SK-N-SH (cell line): ENCODE measurements around the gene MBNL1. TPM values are rescaled to one million over a fixed set of nuclear protein-coding genes. Genes with fewer than 3 reads are reported as not detected.

Source experiments
- CTCF ChIA-PET: fragments of 300-600, 350-600 bp; formaldehyde crosslinking; extraction: SDS; loops from one replicate; lab custom pipeline; 2021; lab: Yijun Ruan, JAX
- POLR2A ChIA-PET: fragments of 350-600 bp; sonication (Branson Sonifier 250); formaldehyde crosslinking; extraction: SDS; loops from one replicate; lab custom pipeline; 2020; ENCODE audit warnings: antibody characterized with exemption, inconsistent platforms; lab: Yijun Ruan, JAX
- DNase-seq: peaks from one replicate; pipeline ENCODE4 v3.0.0; 2012
- H2AFZ ChIP-seq: fragments of 200-600 bp; sonication (generic); 2 replicates; pipeline ENCODE4 v1.8.1; 2016; ENCODE audit warnings: antibody characterized with exemption, mild to moderate bottlenecking, low read depth
- H3F3A ChIP-seq: fragments of 200-600 bp; sonication (generic); replicated peaks from 2 replicates; pipeline ENCODE3; 2016; ENCODE audit warnings: antibody characterized with exemption, mild to moderate bottlenecking; ENCODE audit not compliant: insufficient read depth
- H3K27ac ChIP-seq, 2 experiments: fragments of 200-500 bp in 1 of 2; fragments of 200-600 bp in 1 of 2; sonication (Bioruptor generic) in 1 of 2; sonication (generic), shearing (Covaris generic) in 1 of 2; 2 replicates each; pipeline versions ENCODE4 v1.5.1 to v1.6.1; 2014 to 2016; ENCODE audit warnings: low read depth in 2 of 2, inconsistent platforms in 1 of 2, low read length in 1 of 2, mild to moderate bottlenecking in 1 of 2, mixed read lengths in 1 of 2
- H3K27me3 ChIP-seq: fragments of 200-600 bp; sonication (generic), shearing (Covaris generic); 2 replicates; pipeline ENCODE4 v1.6.1; 2016; ENCODE audit warnings: mixed run types; ENCODE audit not compliant: insufficient read depth
- H3K36me3 ChIP-seq, 2 experiments: fragments of 200-500 bp in 1 of 2; fragments of 200-600 bp in 1 of 2; sonication (Bioruptor generic) in 1 of 2; sonication (generic) in 1 of 2; replicated peaks in 1 of 2; 2 replicates each; pipeline versions ENCODE3 to v1.5.1; 2014 to 2016; ENCODE audit warnings: low read length in 1 of 2, mild to moderate bottlenecking in 1 of 2; ENCODE audit not compliant: insufficient read depth in 2 of 2, control insufficient read depth in 1 of 2
- H3K4me1 ChIP-seq, 2 experiments: fragments of 200-500 bp in 1 of 2; fragments of 200-600 bp in 1 of 2; sonication (Bioruptor generic) in 1 of 2; sonication (generic), shearing (Covaris generic) in 1 of 2; 2 replicates each; pipeline versions ENCODE4 v1.5.1 to v1.6.1; 2014 to 2016; ENCODE audit warnings: low read depth in 1 of 2, low read length in 1 of 2, mixed run types in 1 of 2; ENCODE audit not compliant: insufficient read depth in 2 of 2, control insufficient read depth in 1 of 2
- H3K4me2 ChIP-seq: fragments of 200-600 bp; sonication (generic), shearing (Covaris generic); 2 replicates; pipeline ENCODE4 v1.6.1; 2017; ENCODE audit warnings: mixed run types
- H3K4me3 ChIP-seq, 2 experiments: fragments of 200-500 bp in 1 of 2; fragments of 200-600 bp in 1 of 2; sonication (Bioruptor generic) in 1 of 2; sonication (generic), shearing (Covaris generic) in 1 of 2; 2 replicates each; pipeline versions ENCODE4 v1.5.1 to v1.8.1; 2014 to 2016; ENCODE audit warnings: low read depth in 2 of 2, inconsistent platforms in 1 of 2, low read length in 1 of 2, mild to moderate bottlenecking in 1 of 2, mixed read lengths in 1 of 2, moderate library complexity in 1 of 2
- H3K79me2 ChIP-seq: fragments of 200-600 bp; sonication (generic); 2 replicates; pipeline ENCODE4 v1.8.1; 2017; ENCODE audit warnings: mild to moderate bottlenecking; ENCODE audit not compliant: insufficient read depth
- H3K9ac ChIP-seq: fragments of 200-600 bp; sonication (generic); 2 replicates; pipeline ENCODE4 v1.6.1; 2017; ENCODE audit warnings: mixed run types
- H3K9me2 ChIP-seq: fragments of 200-600 bp; sonication (generic); 2 replicates; pipeline ENCODE4 v1.6.1; 2017; ENCODE audit warnings: mixed run types
- H3K9me3 ChIP-seq: fragments of 200-600 bp; sonication (generic); 2 replicates; pipeline ENCODE4 v1.6.1; 2017; ENCODE audit warnings: mixed run types, mild to moderate bottlenecking, moderate library complexity
- H4K20me1 ChIP-seq: fragments of 200-600 bp; sonication (generic); 2 replicates; pipeline ENCODE4 v1.6.1; 2017; ENCODE audit warnings: mild to moderate bottlenecking, mixed run types; ENCODE audit not compliant: insufficient read depth
- ELF1 ChIP-seq: IDR thresholded peaks from 2 replicates; pipeline ENCODE4 v1.4.0; 2012
- EZH2phosphoT487 ChIP-seq: fragments of 200-600 bp; sonication (generic); IDR thresholded peaks from 2 replicates; pipeline ENCODE4 v1.6.1; 2017; ENCODE audit warnings: low read depth, mixed run types, mild to moderate bottlenecking, antibody characterized with exemption, moderate library complexity, borderline replicate concordance
- FOXM1 ChIP-seq: IDR thresholded peaks from 2 replicates; pipeline ENCODE4 v1.4.0; 2012; ENCODE audit warnings: low read depth, mild to moderate bottlenecking
- MEF2A ChIP-seq: IDR thresholded peaks from 2 replicates; pipeline ENCODE4 v1.4.0; 2012; ENCODE audit warnings: low read depth, borderline replicate concordance
- NRF1 ChIP-seq: IDR thresholded peaks from 2 replicates; pipeline ENCODE4 v1.6.1; 2012; ENCODE audit warnings: low read depth, mild to moderate bottlenecking, low read length
- RAD21 ChIP-seq: IDR thresholded peaks from 2 replicates; pipeline ENCODE4 v1.6.1; 2012; ENCODE audit warnings: mild to moderate bottlenecking, low read length
- RXRA ChIP-seq: IDR thresholded peaks from 2 replicates; pipeline ENCODE4 v1.4.0; 2012; ENCODE audit warnings: low read depth, mild to moderate bottlenecking, borderline replicate concordance
- SIN3A ChIP-seq: IDR thresholded peaks from 2 replicates; pipeline ENCODE4 v1.6.1; 2012; ENCODE audit warnings: low read depth, mild to moderate bottlenecking, low read length, moderate library complexity, borderline replicate concordance
- SMC3 ChIP-seq: IDR thresholded peaks from 2 replicates; pipeline ENCODE4 v1.6.1; 2012; ENCODE audit warnings: low read depth, low read length, improper control_type of control experiment
- TCF12 ChIP-seq: IDR thresholded peaks from 2 replicates; pipeline ENCODE4 v1.4.0; 2012
- WGBS: methylation state at CpG from one replicate; pipeline ENCODE4 v1.1.6; 2017; ENCODE audit warnings: low lambda C conversion rate; 5-methylcytosine and 5-hydroxymethylcytosine counted together
- polyA plus RNA-seq, 3 experiments: library from polyadenylated mRNA; depleted of rRNA; stranded (reverse); fragments of >200 nt; gene quantifications; 2 replicates each; pipeline ENCODE4 v1.2.3, GENCODE V29; 2012
- TF ChIP-seq, protein P1 (sequence below): fragments of 200-600 bp; sonication (generic); IDR thresholded peaks from 2 replicates; pipeline ENCODE4 v1.6.1; 2017; ENCODE audit warnings: antibody characterized with exemption, mild to moderate bottlenecking, moderate library complexity
- TF ChIP-seq, protein P2 (sequence below): fragments of 150-350 bp; IDR thresholded peaks from 2 replicates; pipeline ENCODE4 v1.6.1; 2017; ENCODE audit warnings: antibody characterized with exemption, low read length, low read depth, borderline replicate concordance
- TF ChIP-seq, protein P3 (sequence below): IDR thresholded peaks from 2 replicates; pipeline ENCODE4 v1.4.0; 2012; ENCODE audit warnings: low read depth
- TF ChIP-seq, protein P4 (sequence below): IDR thresholded peaks from 2 replicates; pipeline ENCODE4 v1.6.1; 2012; ENCODE audit warnings: mild to moderate bottlenecking, low read depth, low read length, moderate library complexity
- TF ChIP-seq, protein P5 (sequence below): IDR thresholded peaks from 2 replicates; pipeline ENCODE4 v1.4.0; 2012; ENCODE audit warnings: low read depth, borderline replicate concordance

MBNL1 gene
- polyA plus RNA-seq, 1 of the 3 experiments (the other 2 are of a cell fraction), result 44.3 TPM

DNA sequence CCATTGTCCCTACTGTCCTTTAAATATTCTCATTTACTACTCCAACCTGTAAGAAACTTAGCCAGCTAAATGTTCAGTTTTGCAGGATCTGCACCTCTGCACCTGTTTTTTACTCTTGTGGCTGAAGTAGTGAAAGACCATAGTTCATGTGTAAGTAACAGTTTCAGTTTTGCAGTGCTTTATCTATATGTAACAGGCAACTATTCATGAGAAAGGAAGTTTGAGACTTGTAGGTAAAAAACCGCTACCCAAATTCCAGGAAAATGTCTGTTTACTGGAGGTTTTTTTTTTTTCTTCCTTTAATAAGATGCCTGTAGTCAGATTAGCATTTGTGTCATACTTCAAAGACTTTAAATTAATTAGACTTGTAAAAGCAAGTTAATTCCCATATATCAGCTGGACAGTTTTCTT is 25.4 kb upstream of the MBNL1 start:
- TF ChIP-seq, protein P1, sequence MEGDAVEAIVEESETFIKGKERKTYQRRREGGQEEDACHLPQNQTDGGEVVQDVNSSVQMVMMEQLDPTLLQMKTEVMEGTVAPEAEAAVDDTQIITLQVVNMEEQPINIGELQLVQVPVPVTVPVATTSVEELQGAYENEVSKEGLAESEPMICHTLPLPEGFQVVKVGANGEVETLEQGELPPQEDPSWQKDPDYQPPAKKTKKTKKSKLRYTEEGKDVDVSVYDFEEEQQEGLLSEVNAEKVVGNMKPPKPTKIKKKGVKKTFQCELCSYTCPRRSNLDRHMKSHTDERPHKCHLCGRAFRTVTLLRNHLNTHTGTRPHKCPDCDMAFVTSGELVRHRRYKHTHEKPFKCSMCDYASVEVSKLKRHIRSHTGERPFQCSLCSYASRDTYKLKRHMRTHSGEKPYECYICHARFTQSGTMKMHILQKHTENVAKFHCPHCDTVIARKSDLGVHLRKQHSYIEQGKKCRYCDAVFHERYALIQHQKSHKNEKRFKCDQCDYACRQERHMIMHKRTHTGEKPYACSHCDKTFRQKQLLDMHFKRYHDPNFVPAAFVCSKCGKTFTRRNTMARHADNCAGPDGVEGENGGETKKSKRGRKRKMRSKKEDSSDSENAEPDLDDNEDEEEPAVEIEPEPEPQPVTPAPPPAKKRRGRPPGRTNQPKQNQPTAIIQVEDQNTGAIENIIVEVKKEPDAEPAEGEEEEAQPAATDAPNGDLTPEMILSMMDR, result no peak
- TF ChIP-seq MEF2A, result no peak
- no peak for TF ChIP-seq EZH2phosphoT487
- TF ChIP-seq, protein P2, sequence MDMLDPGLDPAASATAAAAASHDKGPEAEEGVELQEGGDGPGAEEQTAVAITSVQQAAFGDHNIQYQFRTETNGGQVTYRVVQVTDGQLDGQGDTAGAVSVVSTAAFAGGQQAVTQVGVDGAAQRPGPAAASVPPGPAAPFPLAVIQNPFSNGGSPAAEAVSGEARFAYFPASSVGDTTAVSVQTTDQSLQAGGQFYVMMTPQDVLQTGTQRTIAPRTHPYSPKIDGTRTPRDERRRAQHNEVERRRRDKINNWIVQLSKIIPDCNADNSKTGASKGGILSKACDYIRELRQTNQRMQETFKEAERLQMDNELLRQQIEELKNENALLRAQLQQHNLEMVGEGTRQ, result no peak
- TF ChIP-seq ELF1, result no peak
- no peak for TF ChIP-seq RXRA
- no peak for TF ChIP-seq SIN3A
- TF ChIP-seq, protein P3, sequence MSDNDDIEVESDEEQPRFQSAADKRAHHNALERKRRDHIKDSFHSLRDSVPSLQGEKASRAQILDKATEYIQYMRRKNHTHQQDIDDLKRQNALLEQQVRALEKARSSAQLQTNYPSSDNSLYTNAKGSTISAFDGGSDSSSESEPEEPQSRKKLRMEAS, result no peak
- TF ChIP-seq, all 33 proteins: peak for 0
- WGBS, result 100% methylated on average over 1 of the region's 1 CpG
- peaks cover 3% of the 10 kb centered on the region; the same call in 1 of the 2 replicates for H3K9me2 ChIP-seq
- H3K27ac ChIP-seq, result no peak overlapping the region
- H3K9ac ChIP-seq, result no peak overlapping the region
- H3K4me3 ChIP-seq, result no peak overlapping the region
- H2AFZ ChIP-seq, result no peak overlapping the region
- H3K79me2 ChIP-seq, result no peaks in the 10 kb centered on the region
- no peak overlapping the region for H3K4me2 ChIP-seq
- H3K9me3 ChIP-seq, result no peaks in the 10 kb centered on the region
- ChIA-PET POLR2A (no interaction called here), CTCF (interaction anchor here (0.7 to 1.3 kb wide), 4 partner anchors 11 to 915 kb away, joined by 3 read pairs; no protein-coding TSS in a partner anchor)
- peaks cover 0 to 9% of the 10 kb centered on the region in 2 experiments; a peak in 1 of 4 replicates for H3K4me1 ChIP-seq
- peaks cover 0 to 3% of the 10 kb centered on the region in 2 experiments for H3K36me3 ChIP-seq
- no peak for DNase-seq
- no peaks in the 10 kb centered on the region for H4K20me1 ChIP-seq
- H3K27me3 ChIP-seq, result no peaks in the 10 kb centered on the region
- H3F3A ChIP-seq, result peaks cover 4% of the 10 kb centered on the region

DNA sequence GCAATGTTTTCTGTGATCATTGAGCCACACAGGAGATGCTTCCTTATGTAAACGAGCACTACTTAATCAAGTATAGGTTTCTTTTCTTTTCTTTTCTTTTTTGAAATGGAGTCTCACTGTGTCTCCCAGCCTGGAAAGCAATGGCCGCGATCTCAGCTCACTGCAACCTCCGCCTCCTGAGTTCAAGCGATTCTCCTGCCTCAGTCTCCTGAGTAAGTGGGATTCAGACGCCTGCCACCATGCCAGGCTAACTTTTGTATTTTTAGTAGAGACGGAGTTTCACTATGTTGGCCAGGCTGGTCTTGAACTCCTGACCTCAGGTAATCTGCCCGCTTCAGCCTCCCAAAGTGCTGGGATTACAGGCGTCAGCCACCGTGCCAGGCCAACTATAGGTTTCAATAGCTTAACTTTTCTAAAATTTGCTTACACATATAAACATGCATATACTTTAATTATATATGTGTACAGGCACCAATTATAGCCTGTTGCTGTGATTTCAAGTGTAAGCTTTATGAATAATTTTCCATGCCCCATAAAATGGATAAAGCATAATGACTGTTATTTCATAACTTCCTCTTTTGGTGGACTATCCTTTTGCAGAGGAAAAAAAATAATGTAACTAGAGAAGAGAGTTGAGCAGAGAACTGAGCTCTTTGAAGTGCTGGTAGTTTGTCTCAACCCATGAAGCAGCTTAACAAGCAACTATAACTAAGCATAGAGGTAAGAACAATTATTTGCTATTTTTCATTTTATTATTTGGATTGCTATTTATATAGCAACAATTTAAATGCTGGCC is 24.8 kb upstream of the MBNL1 start:
- Histone ChIP-seq H2AFZ (no peak overlapping the region), H3K4me2 (no peak overlapping the region), H3K27me3 (no peaks in the 10 kb centered on the region), H3K79me2 (no peaks in the 10 kb centered on the region), H3K27ac (no peak overlapping the region), H3K4me1 (peaks cover 0 to 9% of the 10 kb centered on the region in 2 experiments; a peak in 1 of 4 replicates), H4K20me1 (no peaks in the 10 kb centered on the region), H3F3A (peaks cover 4% of the 10 kb centered on the region), H3K9me3 (no peaks in the 10 kb centered on the region), H3K36me3 (peaks cover 0 to 3% of the 10 kb centered on the region in 2 experiments), H3K4me3 (no peak overlapping the region), H3K9ac (no peak overlapping the region), H3K9me2 (peaks cover 3% of the 10 kb centered on the region; the same call in 1 of the 2 replicates)
- ChIA-PET POLR2A (no interaction called here), CTCF (interaction anchor here (0.7 to 0.9 kb wide), 2 partner anchors 31 to 916 kb away, joined by 3 read pairs; no protein-coding TSS in a partner anchor)
- WGBS, result 97% methylated on average over 10 of the region's 10 CpGs
- no peak for DNase-seq
- TF ChIP-seq, protein P4, sequence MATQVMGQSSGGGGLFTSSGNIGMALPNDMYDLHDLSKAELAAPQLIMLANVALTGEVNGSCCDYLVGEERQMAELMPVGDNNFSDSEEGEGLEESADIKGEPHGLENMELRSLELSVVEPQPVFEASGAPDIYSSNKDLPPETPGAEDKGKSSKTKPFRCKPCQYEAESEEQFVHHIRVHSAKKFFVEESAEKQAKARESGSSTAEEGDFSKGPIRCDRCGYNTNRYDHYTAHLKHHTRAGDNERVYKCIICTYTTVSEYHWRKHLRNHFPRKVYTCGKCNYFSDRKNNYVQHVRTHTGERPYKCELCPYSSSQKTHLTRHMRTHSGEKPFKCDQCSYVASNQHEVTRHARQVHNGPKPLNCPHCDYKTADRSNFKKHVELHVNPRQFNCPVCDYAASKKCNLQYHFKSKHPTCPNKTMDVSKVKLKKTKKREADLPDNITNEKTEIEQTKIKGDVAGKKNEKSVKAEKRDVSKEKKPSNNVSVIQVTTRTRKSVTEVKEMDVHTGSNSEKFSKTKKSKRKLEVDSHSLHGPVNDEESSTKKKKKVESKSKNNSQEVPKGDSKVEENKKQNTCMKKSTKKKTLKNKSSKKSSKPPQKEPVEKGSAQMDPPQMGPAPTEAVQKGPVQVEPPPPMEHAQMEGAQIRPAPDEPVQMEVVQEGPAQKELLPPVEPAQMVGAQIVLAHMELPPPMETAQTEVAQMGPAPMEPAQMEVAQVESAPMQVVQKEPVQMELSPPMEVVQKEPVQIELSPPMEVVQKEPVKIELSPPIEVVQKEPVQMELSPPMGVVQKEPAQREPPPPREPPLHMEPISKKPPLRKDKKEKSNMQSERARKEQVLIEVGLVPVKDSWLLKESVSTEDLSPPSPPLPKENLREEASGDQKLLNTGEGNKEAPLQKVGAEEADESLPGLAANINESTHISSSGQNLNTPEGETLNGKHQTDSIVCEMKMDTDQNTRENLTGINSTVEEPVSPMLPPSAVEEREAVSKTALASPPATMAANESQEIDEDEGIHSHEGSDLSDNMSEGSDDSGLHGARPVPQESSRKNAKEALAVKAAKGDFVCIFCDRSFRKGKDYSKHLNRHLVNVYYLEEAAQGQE, result no peak
- TF ChIP-seq TCF12 (no peak), SMC3 (no peak), FOXM1 (no peak), NRF1 (no peak), RAD21 (no peak)
- TF ChIP-seq, protein P5, sequence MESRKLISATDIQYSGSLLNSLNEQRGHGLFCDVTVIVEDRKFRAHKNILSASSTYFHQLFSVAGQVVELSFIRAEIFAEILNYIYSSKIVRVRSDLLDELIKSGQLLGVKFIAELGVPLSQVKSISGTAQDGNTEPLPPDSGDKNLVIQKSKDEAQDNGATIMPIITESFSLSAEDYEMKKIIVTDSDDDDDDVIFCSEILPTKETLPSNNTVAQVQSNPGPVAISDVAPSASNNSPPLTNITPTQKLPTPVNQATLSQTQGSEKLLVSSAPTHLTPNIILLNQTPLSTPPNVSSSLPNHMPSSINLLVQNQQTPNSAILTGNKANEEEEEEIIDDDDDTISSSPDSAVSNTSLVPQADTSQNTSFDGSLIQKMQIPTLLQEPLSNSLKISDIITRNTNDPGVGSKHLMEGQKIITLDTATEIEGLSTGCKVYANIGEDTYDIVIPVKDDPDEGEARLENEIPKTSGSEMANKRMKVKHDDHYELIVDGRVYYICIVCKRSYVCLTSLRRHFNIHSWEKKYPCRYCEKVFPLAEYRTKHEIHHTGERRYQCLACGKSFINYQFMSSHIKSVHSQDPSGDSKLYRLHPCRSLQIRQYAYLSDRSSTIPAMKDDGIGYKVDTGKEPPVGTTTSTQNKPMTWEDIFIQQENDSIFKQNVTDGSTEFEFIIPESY, result no peak
